ENCODE measurements around the gene KCNK18.

- TF ChIP-seq CTCF (IDR thresholded peaks at IDR 0.05): no peak
- TF ChIP-seq POLR2A (IDR thresholded peaks at IDR 0.05): no peak
Measured at GRCh38 chr10:117168729-117169128, 28.6 kb upstream of the KCNK18 start.
